PC-3 (cell line): Measurements from ENCODE around the gene FAM13A.

Experiments used
- EZH2 ChIP-seq: fragments of 300-600 bp; sonication (generic); IDR thresholded peaks from one replicate; pipeline ENCODE4 v1.6.1; 2017; ENCODE audit warnings: antibody characterized with exemption, mild to moderate bottlenecking, low read length; ENCODE audit not compliant: unreplicated experiment
- TF ChIP-seq, protein P1 (sequence below): fragments of 300-600 bp; sonication (generic); conservative IDR thresholded peaks from 2 replicates; pipeline ENCODE4 v1.5.1; 2017; ENCODE audit warnings: antibody characterized with exemption, low read depth, mild to moderate bottlenecking, low read length

- TF ChIP-seq EZH2: no peak
- TF ChIP-seq, protein P1, sequence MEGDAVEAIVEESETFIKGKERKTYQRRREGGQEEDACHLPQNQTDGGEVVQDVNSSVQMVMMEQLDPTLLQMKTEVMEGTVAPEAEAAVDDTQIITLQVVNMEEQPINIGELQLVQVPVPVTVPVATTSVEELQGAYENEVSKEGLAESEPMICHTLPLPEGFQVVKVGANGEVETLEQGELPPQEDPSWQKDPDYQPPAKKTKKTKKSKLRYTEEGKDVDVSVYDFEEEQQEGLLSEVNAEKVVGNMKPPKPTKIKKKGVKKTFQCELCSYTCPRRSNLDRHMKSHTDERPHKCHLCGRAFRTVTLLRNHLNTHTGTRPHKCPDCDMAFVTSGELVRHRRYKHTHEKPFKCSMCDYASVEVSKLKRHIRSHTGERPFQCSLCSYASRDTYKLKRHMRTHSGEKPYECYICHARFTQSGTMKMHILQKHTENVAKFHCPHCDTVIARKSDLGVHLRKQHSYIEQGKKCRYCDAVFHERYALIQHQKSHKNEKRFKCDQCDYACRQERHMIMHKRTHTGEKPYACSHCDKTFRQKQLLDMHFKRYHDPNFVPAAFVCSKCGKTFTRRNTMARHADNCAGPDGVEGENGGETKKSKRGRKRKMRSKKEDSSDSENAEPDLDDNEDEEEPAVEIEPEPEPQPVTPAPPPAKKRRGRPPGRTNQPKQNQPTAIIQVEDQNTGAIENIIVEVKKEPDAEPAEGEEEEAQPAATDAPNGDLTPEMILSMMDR: no peak
Observed at GRCh38 chr4:88752076-88752463, 304.9 kb downstream of the FAM13A start.
